Measurements from ENCODE around the gene GSX2. TPM values are rescaled to one million over a fixed set of nuclear protein-coding genes. Genes with fewer than 3 reads are reported as not detected.

The GSX2 gene
- polyA plus RNA-seq, 2 of the 4 experiments (the other 2 are of a cell fraction): not detected

DNA sequence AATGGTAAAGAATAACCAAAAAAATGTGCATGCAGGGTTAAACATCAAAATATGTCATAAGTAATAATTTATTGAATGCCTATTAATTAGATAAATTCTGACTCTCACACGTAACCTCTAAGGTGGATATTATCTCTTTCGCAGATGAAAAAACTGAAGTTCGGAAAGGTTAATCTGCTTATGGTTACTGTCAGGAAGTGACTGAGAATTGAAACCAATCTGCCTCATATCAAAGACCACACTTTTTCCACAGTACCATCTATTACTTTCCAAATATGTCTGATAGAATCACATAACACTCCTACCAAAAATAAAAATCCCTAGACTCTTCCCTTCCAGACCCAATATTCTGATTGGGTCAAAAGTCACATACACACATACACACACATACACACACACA lies 41.8 kb upstream of the GSX2 start:
- CTCF ChIA-PET: interaction anchor here (1.0 kb wide), 1 partner anchor 159 kb away, joined by 3 read pairs; no protein-coding TSS in a partner anchor
- Histone ChIP-seq H3K4me1 (peaks cover 13% of the 10 kb centered on the region; the same call in 2 of the 3 replicates), H3K9me3 (no peaks in the 10 kb centered on the region), H3K4me3 (no peak overlapping the region), H3K4me2 (no peak overlapping the region), H3K27ac (no peak overlapping the region)
- TF ChIP-seq ZSCAN20 (CRISPR knock-in tag; IDR thresholded peaks at IDR 0.05): no peak
- TF ChIP-seq CHD4 (IDR thresholded peaks at IDR 0.05; ENCODE audit: borderline replicate concordance): no peak
- no peak for TF ChIP-seq HDAC2 (IDR thresholded peaks at IDR 0.05)
- TF ChIP-seq RNF2 (IDR thresholded peaks at IDR 0.05; ENCODE audit: borderline replicate concordance, low read depth): no peak
- TF ChIP-seq SMC3 (IDR thresholded peaks at IDR 0.05): no peak
- no peak for TF ChIP-seq ATOH8 (CRISPR knock-in tag; IDR thresholded peaks at IDR 0.05; ENCODE audit: low read depth)
- TF ChIP-seq SREBF2 (IDR thresholded peaks at IDR 0.05): no peak
- no peak for TF ChIP-seq POLR2AphosphoS2 (conservative IDR thresholded peaks at IDR 0.05; ENCODE audit: low read length)
- no peak for TF ChIP-seq CHD2 (IDR thresholded peaks at IDR 0.05; ENCODE audit: low read length, partially characterized antibody)
- no peak for TF ChIP-seq ZNF302 (CRISPR knock-in tag; IDR thresholded peaks at IDR 0.05)
- no peak for TF ChIP-seq RCOR1 (IDR thresholded peaks at IDR 0.05; ENCODE audit: low read depth, low read length)
- no peak for TF ChIP-seq HOXA7 (CRISPR knock-in tag; IDR thresholded peaks at IDR 0.05)
- TF ChIP-seq HEYL (CRISPR knock-in tag; IDR thresholded peaks at IDR 0.05): no peak
- no peak for TF ChIP-seq PHF8 (IDR thresholded peaks at IDR 0.05; ENCODE audit: borderline replicate concordance, low read depth)
- TF ChIP-seq HES2 (IDR thresholded peaks at IDR 0.05): no peak
- TF ChIP-seq EP300 (IDR thresholded peaks at IDR 0.05): no peak
- ATAC-seq (no peak), FAIRE-seq (no peak), DNase-seq (ENCODE audit: low read depth in 1 of 2, low spot score in 1 of 2) (no peak)
- WGBS (ENCODE audit: missing lambda C conversion rate): 94% methylated on average over 3 of the region's 3 CpGs
- POLR2A ChIA-PET: no interaction called here

GRCh38 chr4:54060116-54060515 lies 39.8 kb upstream of the GSX2 start:
- WGBS (ENCODE audit: missing lambda C conversion rate): 58% methylated on average over 2 of the region's 2 CpGs
- Histone ChIP-seq H3K4me1 (peaks cover 14% of the 10 kb centered on the region; the same call in 2 of the 3 replicates), H3K27ac (no peak overlapping the region), H3K4me2 (no peak overlapping the region), H3K9me3 (no peaks in the 10 kb centered on the region), H3K4me3 (no peak overlapping the region)
- FAIRE-seq (no peak), ATAC-seq (no peak), DNase-seq (ENCODE audit: low read depth in 1 of 2, low spot score in 1 of 2) (no peak)
- TF ChIP-seq HOXA7 (CRISPR knock-in tag; IDR thresholded peaks at IDR 0.05) (no peak), JUN (IDR thresholded peaks at IDR 0.05) (no peak), HOXB13 (CRISPR knock-in tag; IDR thresholded peaks at IDR 0.05; ENCODE audit: low read depth) (no peak), ZC3H11A (IDR thresholded peaks at IDR 0.05) (no peak), ESRRA (IDR thresholded peaks at IDR 0.05; ENCODE audit: borderline replicate concordance, low read length) (no peak), MAX (IDR thresholded peaks at IDR 0.05) (no peak), RFX5 (IDR thresholded peaks at IDR 0.05) (no peak), MAFK (IDR thresholded peaks at IDR 0.05; ENCODE audit: partially characterized antibody) (no peak), HES2 (IDR thresholded peaks at IDR 0.05) (no peak), HEYL (CRISPR knock-in tag; IDR thresholded peaks at IDR 0.05) (no peak), HOXB5 (CRISPR knock-in tag; IDR thresholded peaks at IDR 0.05) (no peak)
- TF ChIP-seq, protein P1, sequence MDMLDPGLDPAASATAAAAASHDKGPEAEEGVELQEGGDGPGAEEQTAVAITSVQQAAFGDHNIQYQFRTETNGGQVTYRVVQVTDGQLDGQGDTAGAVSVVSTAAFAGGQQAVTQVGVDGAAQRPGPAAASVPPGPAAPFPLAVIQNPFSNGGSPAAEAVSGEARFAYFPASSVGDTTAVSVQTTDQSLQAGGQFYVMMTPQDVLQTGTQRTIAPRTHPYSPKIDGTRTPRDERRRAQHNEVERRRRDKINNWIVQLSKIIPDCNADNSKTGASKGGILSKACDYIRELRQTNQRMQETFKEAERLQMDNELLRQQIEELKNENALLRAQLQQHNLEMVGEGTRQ (IDR thresholded peaks at IDR 0.05): no peak
- TF ChIP-seq, protein P2, sequence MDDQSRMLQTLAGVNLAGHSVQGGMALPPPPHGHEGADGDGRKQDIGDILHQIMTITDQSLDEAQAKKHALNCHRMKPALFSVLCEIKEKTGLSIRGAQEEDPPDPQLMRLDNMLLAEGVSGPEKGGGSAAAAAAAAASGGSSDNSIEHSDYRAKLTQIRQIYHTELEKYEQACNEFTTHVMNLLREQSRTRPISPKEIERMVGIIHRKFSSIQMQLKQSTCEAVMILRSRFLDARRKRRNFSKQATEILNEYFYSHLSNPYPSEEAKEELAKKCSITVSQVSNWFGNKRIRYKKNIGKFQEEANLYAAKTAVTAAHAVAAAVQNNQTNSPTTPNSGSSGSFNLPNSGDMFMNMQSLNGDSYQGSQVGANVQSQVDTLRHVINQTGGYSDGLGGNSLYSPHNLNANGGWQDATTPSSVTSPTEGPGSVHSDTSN (IDR thresholded peaks at IDR 0.05): no peak
- TF ChIP-seq, protein P3, sequence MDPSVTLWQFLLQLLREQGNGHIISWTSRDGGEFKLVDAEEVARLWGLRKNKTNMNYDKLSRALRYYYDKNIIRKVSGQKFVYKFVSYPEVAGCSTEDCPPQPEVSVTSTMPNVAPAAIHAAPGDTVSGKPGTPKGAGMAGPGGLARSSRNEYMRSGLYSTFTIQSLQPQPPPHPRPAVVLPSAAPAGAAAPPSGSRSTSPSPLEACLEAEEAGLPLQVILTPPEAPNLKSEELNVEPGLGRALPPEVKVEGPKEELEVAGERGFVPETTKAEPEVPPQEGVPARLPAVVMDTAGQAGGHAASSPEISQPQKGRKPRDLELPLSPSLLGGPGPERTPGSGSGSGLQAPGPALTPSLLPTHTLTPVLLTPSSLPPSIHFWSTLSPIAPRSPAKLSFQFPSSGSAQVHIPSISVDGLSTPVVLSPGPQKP (IDR thresholded peaks at IDR 0.05; ENCODE audit: low read depth, low read length): no peak
- CTCF ChIA-PET: no interaction called here
- POLR2A ChIA-PET: no interaction called here

All from A549 (cell line).